ENCODE data around the gene GPR160. TPM values are rescaled to one million over a fixed set of nuclear protein-coding genes. Genes with fewer than 3 reads are reported as not detected.

The GPR160 gene
- total and polyA plus RNA-seq, 7 donors, result 0.42 to 1.2 (median 0.81) TPM

GRCh38 chr3:170128259-170128976 is 90.6 kb downstream of the GPR160 start:
- Histone ChIP-seq H3K4me1 (no peaks in the 10 kb centered on the region), H3K27me3 (ENCODE audit: insufficient read depth in 3 of 3, low read length in 2 of 3) (no peaks in the 10 kb centered on the region), H3K4me3 (no peak overlapping the region), H3K27ac (no peak overlapping the region), H3K36me3 (ENCODE audit: insufficient read depth in 1 of 2, low read depth in 1 of 2) (peaks cover 5 to 61% of the 10 kb centered on the region in 2 donors), H3K9me3 (peaks cover 10% of the 10 kb centered on the region)
- no peak for TF ChIP-seq CTCF (IDR thresholded peaks at IDR 0.05)
- 64 to 82% (median 68%) methylated on average over 4 of the region's 4 CpGs for WGBS, 3 donors
- intact Hi-C loops (cut with DNase I), result no loop called here
- no peak for DNase-seq
- no peak for ATAC-seq

DNA sequence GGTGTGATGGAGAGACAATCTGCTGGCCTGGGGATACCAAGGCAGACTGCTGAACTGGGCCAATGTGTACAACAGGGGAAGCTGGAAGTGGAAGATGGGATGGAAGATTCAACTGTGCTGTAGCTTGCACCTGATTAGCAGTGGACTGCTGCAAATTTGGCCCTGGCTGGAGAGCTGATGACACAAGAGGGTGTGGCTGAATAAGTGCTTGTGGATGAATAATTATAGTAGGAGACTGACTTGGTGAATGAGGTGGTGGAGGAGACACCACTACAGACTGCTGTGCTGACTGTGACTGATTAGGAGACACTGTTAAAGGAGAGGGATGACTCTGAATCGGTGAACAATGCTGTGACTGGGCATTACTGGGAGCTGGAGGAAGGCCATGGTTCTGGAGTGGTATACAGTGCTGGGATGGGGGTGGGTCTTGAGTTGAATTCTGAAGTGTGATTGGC is 91.2 kb downstream of the GPR160 start:
- ATAC-seq (peak in 2 of 4 donors; percentile 31 to 41), DNase-seq (no peak)
- H3K36me3 ChIP-seq (ENCODE audit: insufficient read depth in 1 of 2, low read depth in 1 of 2), result peaks cover 5 to 61% of the 10 kb centered on the region in 2 donors
- H3K4me1 ChIP-seq, result no peaks in the 10 kb centered on the region
- no peak overlapping the region for H3K4me3 ChIP-seq
- no peak overlapping the region for H3K27ac ChIP-seq
- peaks cover 10% of the 10 kb centered on the region for H3K9me3 ChIP-seq
- no peak for TF ChIP-seq CTCF (IDR thresholded peaks at IDR 0.05)
- intact Hi-C loops (cut with DNase I), result no loop called here
- no peaks in the 10 kb centered on the region for H3K27me3 ChIP-seq (ENCODE audit: insufficient read depth in 3 of 3, low read length in 2 of 3)
- 85 to 100% (median 100%) methylated on average over 1 of the region's 1 CpG for WGBS, 3 donors

- Histone ChIP-seq H3K4me1 (no peaks in the 10 kb centered on the region), H3K27ac (no peak overlapping the region), H3K36me3 (ENCODE audit: insufficient read depth in 1 of 2, low read depth in 1 of 2) (peaks cover 5 to 76% of the 10 kb centered on the region in 2 donors), H3K9me3 (peaks cover 10% of the 10 kb centered on the region), H3K4me3 (no peak overlapping the region), H3K27me3 (ENCODE audit: insufficient read depth in 3 of 3, low read length in 2 of 3) (no peaks in the 10 kb centered on the region)
- intact Hi-C loops (cut with DNase I), result no loop called here
- ATAC-seq, result no peak
- no peak for TF ChIP-seq CTCF (IDR thresholded peaks at IDR 0.05)
- no peak for DNase-seq
Measured at GRCh38 chr3:170130532-170130931, 92.7 kb downstream of the GPR160 start.

DNA sequence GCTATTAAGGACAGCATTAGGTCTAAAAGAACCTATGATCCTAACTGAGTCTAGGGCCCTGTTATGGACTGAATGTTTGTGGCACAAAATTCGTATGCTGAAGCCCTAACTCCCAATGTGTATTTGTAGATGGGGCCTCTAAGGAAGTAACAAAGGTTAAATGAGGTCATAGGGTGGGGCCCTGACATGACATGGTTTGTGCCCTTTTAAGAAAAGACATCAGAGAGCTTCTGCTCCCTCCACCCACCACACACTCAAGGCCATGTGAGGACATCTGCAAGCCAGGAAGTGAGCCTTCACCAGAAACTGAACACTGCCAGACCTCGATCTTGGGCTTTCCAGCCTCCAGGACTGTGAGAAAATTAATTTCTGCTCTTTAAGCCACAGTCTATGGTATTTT is 94.5 kb downstream of the GPR160 start:
- TF ChIP-seq CTCF (IDR thresholded peaks at IDR 0.05), result no peak
- Histone ChIP-seq H3K9me3 (peaks cover 10% of the 10 kb centered on the region), H3K4me1 (no peaks in the 10 kb centered on the region), H3K27me3 (ENCODE audit: insufficient read depth in 3 of 3, low read length in 2 of 3) (no peaks in the 10 kb centered on the region), H3K4me3 (no peak overlapping the region), H3K27ac (no peak overlapping the region), H3K36me3 (ENCODE audit: insufficient read depth in 1 of 2, low read depth in 1 of 2) (peaks cover 5 to 83% of the 10 kb centered on the region in 2 donors)
- 89 to 94% (median 90%) methylated on average over 2 of the region's 2 CpGs for WGBS, 3 donors
- no peak for ATAC-seq
- DNase-seq, result no peak
- intact Hi-C loops (cut with DNase I), result no loop called here

Other genes starting within 250 kb of the GPR160 start
- not detected for gene LRRIQ4, start 225.1 kb upstream of the GPR160 start, total RNA-seq
- under 1 TPM in 1 of 3 donors, not detected in 2; 0.01 TPM for gene LRRIQ4, start 225.1 kb upstream of the GPR160 start, polyA plus RNA-seq
- under 1 TPM; 0.26 to 0.69 (median 0.49) TPM for gene LRRC34, start 225.1 kb upstream of the GPR160 start, total RNA-seq
- gene LRRC34, start 225.1 kb upstream of the GPR160 start, polyA plus RNA-seq, result 1 to 10 TPM in 1 of 3 donors, under 1 TPM in 2; 0.23 to 1.7 (median 0.26) TPM
- gene LRRC31, start 168.1 kb upstream of the GPR160 start, total RNA-seq, result not detected
- gene LRRC31, start 168.1 kb upstream of the GPR160 start, polyA plus RNA-seq, result under 1 TPM in 1 of 3 donors, not detected in 2; 0.01 TPM
- not detected for gene SAMD7, start 126.4 kb upstream of the GPR160 start, total RNA-seq
- gene SAMD7, start 126.4 kb upstream of the GPR160 start, polyA plus RNA-seq, result not detected
- gene SEC62, start 71.2 kb upstream of the GPR160 start, total RNA-seq, result 10 to 100 TPM; 61.5 to 78.2 (median 71.5) TPM
- gene SEC62, start 71.2 kb upstream of the GPR160 start, polyA plus RNA-seq, result 10 to 100 TPM; 38.1 to 70.2 (median 61.7) TPM
- gene PHC3, start 143.7 kb downstream of the GPR160 start, total RNA-seq, result 10 to 100 TPM; 35.2 to 41.7 (median 38.9) TPM
- 1 to 10 TPM; 4.0 to 9.9 (median 4.0) TPM for gene PHC3, start 143.7 kb downstream of the GPR160 start, polyA plus RNA-seq
- gene PRKCI, start 184.4 kb downstream of the GPR160 start, total RNA-seq, result 10 to 100 TPM in 3 of 4 donors, 1 to 10 TPM in 1; 9.9 to 19.8 (median 14.8) TPM
- gene PRKCI, start 184.4 kb downstream of the GPR160 start, polyA plus RNA-seq, result 10 to 100 TPM in 1 of 3 donors, 1 to 10 TPM in 2; 7.3 to 14.2 (median 7.6) TPM